ENCODE data around the gene DOCK10. TPM values are rescaled to one million over a fixed set of nuclear protein-coding genes. Genes with fewer than 3 reads are reported as not detected.

The DOCK10 gene
- total and polyA plus RNA-seq, 2 donors (not counting 3 experiments of a cell fraction or from before 2014, with no cell fraction given) = 5.8 to 23.0 TPM

GRCh38 chr2:225002039-225002655, 40.1 kb downstream of the DOCK10 start:
- Histone ChIP-seq H3K27ac (ENCODE audit: insufficient read depth, low read depth, low read length) (peak overlapping the region; percentile 25), H3K36me3 (ENCODE audit: control insufficient read depth in 2 of 2, extremely low read depth in 1 of 2, insufficient read depth in 2 of 2, low read length in 2 of 2) (no peaks in the 10 kb centered on the region), H4K20me1 (replicated peaks; ENCODE audit: control insufficient read depth, extremely low read depth, insufficient read depth, low read length) (no peaks in the 10 kb centered on the region), H3K9ac (replicated peaks; ENCODE audit: extremely low read depth, insufficient read depth, low read length) (no peak overlapping the region), H2AFZ (ENCODE audit: low read depth, low read length) (peak overlapping the region; percentile 91), H3K9me3 (replicated peaks; ENCODE audit: control insufficient read depth, insufficient read depth, low read length) (no peaks in the 10 kb centered on the region), H3K9me1 (replicated peaks; ENCODE audit: control insufficient read depth, extremely low read depth, insufficient read depth, low read length) (no peaks in the 10 kb centered on the region), H3K4me3 (replicated peaks in 1 of 3; ENCODE audit: insufficient read depth in 1 of 3, low read depth in 1 of 3, low read length in 3 of 3) (no peak overlapping the region), H3K4me2 (ENCODE audit: insufficient read depth, low read length) (no peak overlapping the region), H3K79me2 (ENCODE audit: control insufficient read depth, insufficient read depth, low read length) (no peaks in the 10 kb centered on the region), H3K27me3 (ENCODE audit: control insufficient read depth in 2 of 2, insufficient read depth in 2 of 2, low read length in 2 of 2) (no peaks in the 10 kb centered on the region), H3K4me1 (ENCODE audit: control insufficient read depth, extremely low read depth, insufficient read depth, low read length) (peaks cover 4% of the 10 kb centered on the region)
- DNase-seq (ENCODE audit: low read depth, low spot score) (peak; percentile 70), FAIRE-seq (peak; percentile 87)
- dilution Hi-C loops (cut with MboI; ENCODE audit: extremely low pct_ligation_motif_present, low sequenced_read_pairs) = no loop called here
- no TSS peak for BruUV-seq (replicated peaks)
- ChIA-PET POLR2A (no interaction called here), CTCF (interaction anchor here (0.6 to 2.8 kb wide), 28 partner anchors 9 to 226 kb away, joined by 3 to 28 read pairs (median 5); no protein-coding TSS in a partner anchor)
- TF ChIP-seq POLR2AphosphoS5 (IDR thresholded peaks at IDR 0.05; ENCODE audit: insufficient read depth, low read depth, low read length) (no peak), JUN (IDR thresholded peaks at IDR 0.05; ENCODE audit: borderline replicate concordance, insufficient read depth, insufficient read length, low read depth) (no peak), EZH2 (IDR thresholded peaks at IDR 0.05; ENCODE audit: borderline replicate concordance, low read depth, low read length, severe bottlenecking) (no peak), CTCF (IDR thresholded peaks at IDR 0.05; ENCODE audit: extremely low read depth in 1 of 2, insufficient read depth in 1 of 2, low read depth in 1 of 2, low read length in 2 of 2) (peak; percentile 72 to 80), POLR2A (IDR thresholded peaks at IDR 0.05; ENCODE audit: low read depth, low read length) (no peak), MAX (IDR thresholded peaks at IDR 0.05; ENCODE audit: insufficient read depth, insufficient read length) (no peak), FOS (IDR thresholded peaks at IDR 0.05; ENCODE audit: borderline replicate concordance, insufficient read depth, low read length) (no peak), GATA2 (IDR thresholded peaks at IDR 0.05; ENCODE audit: insufficient read depth, insufficient read length, low read depth, low read length) (no peak)
- intact Hi-C loops (cut with micrococcal nuclease) = loop anchor here (1.0 to 2.0 kb wide), 10 partner anchors 71 to 659 kb away; partner anchors contain the start of gene CUL3
